Epithelial cell of proximal tubule (primary cell): ENCODE measurements around the gene NMUR1. TPM values are rescaled to one million over a fixed set of nuclear protein-coding genes. Genes with fewer than 3 reads are reported as not detected.

Experiments used
- DNase-seq: peaks from one replicate; pipeline ENCODE4 v3.0.0-alpha.2; 2011; ENCODE audit warnings: low read depth
- H3K4me3 ChIP-seq: 2 replicates; pipeline ENCODE4 v1.5.1; 2011; ENCODE audit warnings: low read depth, mild to moderate bottlenecking, low read length
- total RNA-seq: library from RNA; depleted of rRNA; stranded (reverse); fragments of >200 nt; gene quantifications from 2 replicates; pipeline ENCODE4 v1.2.3, GENCODE V29; 2015
- TF ChIP-seq, protein P1 (sequence below): conservative IDR thresholded peaks from 2 replicates; pipeline ENCODE4 v1.5.1; 2012; ENCODE audit warnings: low read depth, mild to moderate bottlenecking, low read length

NMUR1 gene
- total RNA-seq, 1 donor from 2014 or later = not detected

DNA sequence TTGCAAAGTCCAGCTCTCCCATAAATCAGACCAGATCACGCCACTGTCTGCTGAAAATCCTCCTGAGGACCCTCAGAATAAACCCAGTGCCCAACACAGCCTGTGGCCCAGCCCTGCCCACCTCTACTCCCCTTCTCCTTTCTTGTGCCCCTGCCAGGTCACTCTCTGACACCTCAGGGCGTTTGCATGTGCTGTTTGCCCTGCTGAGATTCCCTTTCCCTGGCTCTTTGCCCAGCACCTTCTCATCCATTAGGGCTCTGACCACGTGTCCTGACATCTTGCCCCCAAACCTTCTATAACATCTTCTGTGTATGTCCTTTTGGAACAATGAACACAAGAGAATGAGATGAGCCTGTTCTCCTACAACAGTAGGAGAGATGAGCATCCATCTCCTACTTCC lies 18.5 kb upstream of the NMUR1 start:
- H3K4me3 ChIP-seq = no peak overlapping the region
- DNase-seq = no peak
- TF ChIP-seq, protein P1, sequence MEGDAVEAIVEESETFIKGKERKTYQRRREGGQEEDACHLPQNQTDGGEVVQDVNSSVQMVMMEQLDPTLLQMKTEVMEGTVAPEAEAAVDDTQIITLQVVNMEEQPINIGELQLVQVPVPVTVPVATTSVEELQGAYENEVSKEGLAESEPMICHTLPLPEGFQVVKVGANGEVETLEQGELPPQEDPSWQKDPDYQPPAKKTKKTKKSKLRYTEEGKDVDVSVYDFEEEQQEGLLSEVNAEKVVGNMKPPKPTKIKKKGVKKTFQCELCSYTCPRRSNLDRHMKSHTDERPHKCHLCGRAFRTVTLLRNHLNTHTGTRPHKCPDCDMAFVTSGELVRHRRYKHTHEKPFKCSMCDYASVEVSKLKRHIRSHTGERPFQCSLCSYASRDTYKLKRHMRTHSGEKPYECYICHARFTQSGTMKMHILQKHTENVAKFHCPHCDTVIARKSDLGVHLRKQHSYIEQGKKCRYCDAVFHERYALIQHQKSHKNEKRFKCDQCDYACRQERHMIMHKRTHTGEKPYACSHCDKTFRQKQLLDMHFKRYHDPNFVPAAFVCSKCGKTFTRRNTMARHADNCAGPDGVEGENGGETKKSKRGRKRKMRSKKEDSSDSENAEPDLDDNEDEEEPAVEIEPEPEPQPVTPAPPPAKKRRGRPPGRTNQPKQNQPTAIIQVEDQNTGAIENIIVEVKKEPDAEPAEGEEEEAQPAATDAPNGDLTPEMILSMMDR = no peak

DNA sequence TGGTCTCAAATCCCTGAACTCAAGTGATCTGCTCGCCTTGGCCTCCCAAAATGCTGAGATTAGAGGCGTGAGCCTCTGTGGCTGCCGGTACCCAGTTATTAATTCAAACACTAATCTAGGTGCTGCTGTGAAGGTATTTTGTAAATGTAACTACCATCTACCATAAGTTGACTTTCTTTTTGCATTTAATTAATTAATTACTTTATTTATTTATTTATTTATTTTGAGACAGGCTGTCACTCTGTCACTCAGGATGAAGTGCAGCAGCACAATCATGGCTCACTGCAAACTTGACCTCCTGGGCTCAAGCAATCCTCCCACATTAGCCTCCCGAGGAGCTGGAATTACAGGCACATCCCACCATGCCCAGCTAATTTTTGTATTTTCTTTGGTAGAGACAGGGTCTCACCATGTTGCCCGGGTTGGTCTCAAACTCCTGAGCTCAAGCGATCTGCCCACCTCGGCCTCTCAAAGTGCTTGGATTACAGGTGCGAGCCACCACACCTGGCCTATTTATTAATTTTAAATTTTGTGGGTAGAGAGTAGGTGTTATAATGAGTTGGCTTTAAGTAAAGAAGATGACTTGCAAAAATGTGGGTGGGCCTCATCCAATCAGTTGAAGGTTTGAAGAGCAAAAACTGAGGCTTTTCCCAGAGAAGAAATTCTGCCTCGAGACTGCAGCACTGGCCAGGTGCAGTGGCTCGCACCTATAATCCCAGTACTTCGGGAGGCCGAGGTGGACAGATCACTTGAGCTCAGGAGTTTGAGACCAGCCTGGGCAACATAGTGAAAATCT lies 17.3 kb upstream of the NMUR1 start:
- DNase-seq = no peak
- no peak overlapping the region for H3K4me3 ChIP-seq
- TF ChIP-seq, protein P1 = no peak

DNA sequence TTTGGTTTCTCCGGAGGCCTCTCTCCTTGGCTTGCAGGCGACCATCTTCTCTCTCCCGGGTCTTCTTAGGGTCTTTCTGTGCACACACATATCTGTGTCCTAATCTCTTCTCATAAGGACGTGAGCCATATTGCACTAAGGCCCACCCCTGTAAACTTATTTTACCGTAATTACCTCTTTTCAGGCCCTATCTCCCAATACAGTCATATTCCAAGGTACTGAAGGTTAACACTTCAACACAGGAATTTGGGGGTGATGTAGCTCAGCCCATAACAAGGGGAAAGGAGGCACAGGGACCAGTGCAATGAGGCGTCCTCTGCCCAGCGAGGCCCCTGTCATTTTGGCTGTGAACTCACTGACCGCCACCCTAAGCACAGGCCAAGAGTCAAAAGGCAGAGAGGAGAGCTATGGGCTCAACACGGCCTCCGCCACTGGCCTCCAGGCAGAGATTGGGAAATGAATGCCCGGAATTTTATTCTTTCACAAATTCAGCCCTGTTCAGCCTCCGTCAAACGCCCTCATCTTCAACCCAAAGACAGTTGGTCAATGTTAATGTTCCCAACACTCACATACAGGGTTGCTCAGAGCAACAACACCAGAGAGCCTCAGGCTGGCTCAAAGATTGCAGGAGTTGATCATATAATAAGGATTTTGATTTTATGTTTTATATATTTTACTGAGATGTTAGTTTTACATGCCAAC lies 15.9 kb upstream of the NMUR1 start:
- TF ChIP-seq, protein P1 = no peak
- no peak overlapping the region for H3K4me3 ChIP-seq
- DNase-seq = no peak

DNA sequence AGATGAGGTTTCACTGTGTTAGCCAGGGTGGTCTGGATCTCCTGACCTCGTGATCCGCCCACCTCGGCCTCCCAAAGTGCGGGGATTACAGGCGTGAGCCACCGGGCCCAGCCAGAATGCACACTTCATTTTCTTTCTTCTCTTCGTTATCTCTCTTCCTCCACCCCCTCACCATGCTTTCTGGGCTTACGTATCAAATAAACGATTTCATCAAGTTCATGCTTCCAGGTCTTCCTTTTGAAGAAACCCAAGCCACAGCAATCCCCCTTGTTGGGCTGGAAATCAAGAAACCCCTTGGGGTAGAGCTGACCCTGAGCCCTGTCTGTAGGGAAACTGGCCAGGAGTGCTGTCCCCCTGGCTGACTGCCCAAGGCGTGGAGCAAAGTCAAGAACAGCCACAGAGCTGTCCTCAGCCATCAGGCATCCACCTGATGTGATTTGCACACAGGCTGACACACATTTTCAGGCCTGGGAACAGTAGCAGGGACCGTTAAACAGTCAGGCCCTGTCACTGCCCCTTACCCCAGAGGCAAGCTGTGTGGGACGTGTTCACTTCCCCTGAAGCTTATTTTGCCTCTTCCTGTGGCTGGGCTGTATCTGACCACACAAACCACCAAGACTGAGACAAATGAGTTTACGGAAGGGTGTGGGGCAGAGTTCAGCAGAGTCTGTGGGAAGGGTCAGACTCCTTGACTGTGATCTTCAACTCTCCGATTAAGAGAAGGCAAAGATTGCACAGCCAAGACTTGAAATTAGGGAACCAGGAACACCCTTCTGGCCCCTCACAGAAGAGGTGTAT lies 15.1 kb upstream of the NMUR1 start:
- DNase-seq = no peak
- no peak overlapping the region for H3K4me3 ChIP-seq
- TF ChIP-seq, protein P1 = no peak

DNA sequence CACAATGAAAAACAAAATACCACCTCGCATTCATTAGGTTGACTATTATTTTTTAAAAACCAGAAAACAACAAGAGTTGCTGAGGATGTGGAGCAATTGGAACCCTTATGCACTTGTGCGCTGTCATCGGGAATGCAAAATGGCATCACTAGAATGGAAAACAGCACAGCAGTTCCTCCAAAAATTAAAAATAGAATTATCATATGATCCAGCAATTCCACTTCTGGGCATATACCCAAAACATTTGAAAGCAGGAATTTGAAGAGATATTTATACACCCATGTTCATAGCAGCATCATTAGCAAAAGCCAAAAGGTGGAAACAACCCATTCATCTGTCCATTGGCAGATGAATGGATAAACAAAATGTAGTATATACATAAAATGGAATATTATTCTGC lies 11.9 kb upstream of the NMUR1 start:
- no peak for DNase-seq
- H3K4me3 ChIP-seq = no peak overlapping the region
- TF ChIP-seq, protein P1 = no peak

DNA sequence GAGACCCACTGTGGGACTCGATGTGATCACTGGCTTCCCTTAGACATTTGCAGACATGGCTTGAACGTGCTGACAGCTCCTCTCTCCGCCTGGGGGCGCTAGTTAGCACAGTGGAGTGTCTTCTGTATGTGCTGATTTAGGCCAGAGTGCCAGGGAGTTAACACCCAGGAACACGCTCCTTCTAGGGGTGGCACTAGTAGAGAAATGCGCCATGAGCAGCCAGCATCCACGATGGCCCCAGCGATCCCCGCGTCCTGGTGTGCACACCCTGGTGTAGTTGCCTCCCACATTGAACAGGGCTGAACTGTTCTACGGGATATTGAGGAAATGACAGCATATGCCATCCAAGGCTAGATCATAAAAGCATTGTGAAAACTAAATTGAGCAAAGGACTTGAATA lies 11.4 kb upstream of the NMUR1 start:
- no peak overlapping the region for H3K4me3 ChIP-seq
- TF ChIP-seq, protein P1 = no peak
- DNase-seq = no peak
